ENCODE data around the gene SNAP91. TPM values are rescaled to one million over a fixed set of nuclear protein-coding genes. Genes with fewer than 3 reads are reported as not detected.
"Not testable (repeated sequence)": the region's sequence is repeated elsewhere in the genome, so short reads cannot be mapped to it uniquely, and the experiment has no call there.

The SNAP91 gene
- total RNA-seq, 1 donor from 2014 or later, result not detected

GRCh38 chr6:83605517-83605916 is 103.4 kb downstream of the SNAP91 start:
- no peaks in the 10 kb centered on the region for H3K27me3 Mint-ChIP-seq
- H3K27ac Mint-ChIP-seq, result no peak overlapping the region
- H3K9me3 Mint-ChIP-seq, result no peaks in the 10 kb centered on the region
- no peaks in the 10 kb centered on the region for H3K36me3 Mint-ChIP-seq (ENCODE audit: low read depth)
- no peak overlapping the region for H3K4me3 Mint-ChIP-seq
- no peak for DNase-seq
- intact Hi-C loops (cut with micrococcal nuclease), result no loop called here
- H3K4me1 Mint-ChIP-seq, result no peaks in the 10 kb centered on the region

GRCh38 chr6:83603551-83603950 is 105.3 kb downstream of the SNAP91 start:
- DNase-seq, result no peak
- intact Hi-C loops (cut with micrococcal nuclease), result no loop called here
- Mint-ChIP-seq H3K27me3 (no peaks in the 10 kb centered on the region), H3K9me3 (no peaks in the 10 kb centered on the region), H3K36me3 (ENCODE audit: low read depth) (no peaks in the 10 kb centered on the region), H3K27ac (no peak overlapping the region), H3K4me1 (no peaks in the 10 kb centered on the region), H3K4me3 (no peak overlapping the region)

GRCh38 chr6:83601119-83601518 is 107.8 kb downstream of the SNAP91 start:
- DNase-seq, result no peak
- Mint-ChIP-seq H3K9me3 (no peaks in the 10 kb centered on the region), H3K4me1 (no peaks in the 10 kb centered on the region), H3K36me3 (ENCODE audit: low read depth) (no peaks in the 10 kb centered on the region), H3K27ac (no peak overlapping the region), H3K4me3 (no peak overlapping the region), H3K27me3 (no peaks in the 10 kb centered on the region)
- intact Hi-C loops (cut with micrococcal nuclease), result no loop called here

- no peak for DNase-seq
- no peaks in the 10 kb centered on the region for H3K4me1 Mint-ChIP-seq
- H3K36me3 Mint-ChIP-seq (ENCODE audit: low read depth), result no peaks in the 10 kb centered on the region
- H3K27ac Mint-ChIP-seq, result no peak overlapping the region
- no peak overlapping the region for H3K4me3 Mint-ChIP-seq
- no peaks in the 10 kb centered on the region for H3K27me3 Mint-ChIP-seq
- intact Hi-C loops (cut with micrococcal nuclease), result no loop called here
- no peaks in the 10 kb centered on the region for H3K9me3 Mint-ChIP-seq
Observed at GRCh38 chr6:83600459-83600858, 108.4 kb downstream of the SNAP91 start.

GRCh38 chr6:83597511-83597910 is 111.4 kb downstream of the SNAP91 start:
- H3K27me3 Mint-ChIP-seq, result no peaks in the 10 kb centered on the region
- DNase-seq, result no peak
- H3K4me3 Mint-ChIP-seq, result no peak overlapping the region
- intact Hi-C loops (cut with micrococcal nuclease), result no loop called here
- H3K36me3 Mint-ChIP-seq (ENCODE audit: low read depth), result no peaks in the 10 kb centered on the region
- no peaks in the 10 kb centered on the region for H3K9me3 Mint-ChIP-seq
- no peak overlapping the region for H3K27ac Mint-ChIP-seq
- peaks cover 2% of the 10 kb centered on the region for H3K4me1 Mint-ChIP-seq

- H3K27me3 Mint-ChIP-seq, result no peaks in the 10 kb centered on the region
- no peak for DNase-seq
- H3K27ac Mint-ChIP-seq, result no peak overlapping the region
- H3K4me1 Mint-ChIP-seq, result peaks cover 2% of the 10 kb centered on the region
- intact Hi-C loops (cut with micrococcal nuclease), result no loop called here
- no peak overlapping the region for H3K4me3 Mint-ChIP-seq
- no peaks in the 10 kb centered on the region for H3K36me3 Mint-ChIP-seq (ENCODE audit: low read depth)
- no peaks in the 10 kb centered on the region for H3K9me3 Mint-ChIP-seq
Observed at GRCh38 chr6:83597051-83597450, 111.8 kb downstream of the SNAP91 start.

- intact Hi-C loops (cut with micrococcal nuclease), result no loop called here
- DNase-seq, result no peak
- Mint-ChIP-seq H3K4me1 (peaks cover 2% of the 10 kb centered on the region), H3K27ac (no peak overlapping the region), H3K36me3 (ENCODE audit: low read depth) (no peaks in the 10 kb centered on the region), H3K9me3 (no peaks in the 10 kb centered on the region), H3K4me3 (no peak overlapping the region), H3K27me3 (no peaks in the 10 kb centered on the region)
Observed at GRCh38 chr6:83594941-83595340, 114.0 kb downstream of the SNAP91 start.

GRCh38 chr6:83593395-83593785 is 115.5 kb downstream of the SNAP91 start:
- intact Hi-C loops (cut with micrococcal nuclease), result no loop called here
- H3K27me3 Mint-ChIP-seq, result no peaks in the 10 kb centered on the region

GRCh38 chr6:83592770-83593394 is 116.0 kb downstream of the SNAP91 start:
- no peak overlapping the region for H3K4me3 Mint-ChIP-seq

More at GRCh38 chr6:83593395-83593785, 115.5 kb downstream of the SNAP91 start:
- no peak for DNase-seq
- Mint-ChIP-seq H3K27ac (no peak overlapping the region), H3K36me3 (ENCODE audit: low read depth) (no peaks in the 10 kb centered on the region), H3K4me1 (peaks cover 2% of the 10 kb centered on the region), H3K4me3 (no peak overlapping the region), H3K9me3 (no peaks in the 10 kb centered on the region)

GRCh38 chr6:83590416-83590815 is 118.5 kb downstream of the SNAP91 start:
- intact Hi-C loops (cut with micrococcal nuclease), result no loop called here
- no peak for DNase-seq
- H3K27ac Mint-ChIP-seq, result no peak overlapping the region
- H3K27me3 Mint-ChIP-seq, result no peaks in the 10 kb centered on the region
- no peaks in the 10 kb centered on the region for H3K36me3 Mint-ChIP-seq (ENCODE audit: low read depth)
- H3K4me3 Mint-ChIP-seq, result no peak overlapping the region
- peaks cover 2% of the 10 kb centered on the region for H3K4me1 Mint-ChIP-seq
- no peaks in the 10 kb centered on the region for H3K9me3 Mint-ChIP-seq

More at GRCh38 chr6:83592770-83593394, 116.0 kb downstream of the SNAP91 start:
- Mint-ChIP-seq H3K36me3 (ENCODE audit: low read depth) (no peaks in the 10 kb centered on the region), H3K4me1 (peaks cover 2% of the 10 kb centered on the region), H3K9me3 (no peaks in the 10 kb centered on the region), H3K27ac (no peak overlapping the region), H3K27me3 (no peaks in the 10 kb centered on the region)
- intact Hi-C loops (cut with micrococcal nuclease), result no loop called here
- peak; percentile 57 for DNase-seq

GRCh38 chr6:83589076-83589475 is 119.8 kb downstream of the SNAP91 start:
- Mint-ChIP-seq H3K4me3 (no peak overlapping the region), H3K27me3 (no peaks in the 10 kb centered on the region), H3K9me3 (no peaks in the 10 kb centered on the region), H3K4me1 (peaks cover 2% of the 10 kb centered on the region), H3K27ac (no peak overlapping the region), H3K36me3 (ENCODE audit: low read depth) (no peaks in the 10 kb centered on the region)
- no peak for DNase-seq
- intact Hi-C loops (cut with micrococcal nuclease), result no loop called here

GRCh38 chr6:83578057-83578456 is 130.8 kb downstream of the SNAP91 start:
- no peak for DNase-seq
- Mint-ChIP-seq H3K9me3 (no peaks in the 10 kb centered on the region), H3K36me3 (ENCODE audit: low read depth) (no peaks in the 10 kb centered on the region), H3K27ac (no peak overlapping the region), H3K4me1 (no peaks in the 10 kb centered on the region), H3K4me3 (no peak overlapping the region), H3K27me3 (peaks cover 2% of the 10 kb centered on the region)
- intact Hi-C loops (cut with micrococcal nuclease), result no loop called here

- Mint-ChIP-seq H3K27ac (no peak overlapping the region), H3K4me1 (no peaks in the 10 kb centered on the region), H3K4me3 (no peak overlapping the region), H3K36me3 (ENCODE audit: low read depth) (no peaks in the 10 kb centered on the region), H3K27me3 (peaks cover 2% of the 10 kb centered on the region), H3K9me3 (peaks cover 6% of the 10 kb centered on the region)
- no peak for DNase-seq
- intact Hi-C loops (cut with micrococcal nuclease), result no loop called here
Observed at GRCh38 chr6:83574783-83575182, 134.1 kb downstream of the SNAP91 start.

GRCh38 chr6:83571663-83572185 is 137.2 kb downstream of the SNAP91 start:
- DNase-seq; H3K27ac Mint-ChIP-seq; H3K4me1 Mint-ChIP-seq; intact Hi-C loops (cut with micrococcal nuclease); H3K4me3 Mint-ChIP-seq; H3K9me3 Mint-ChIP-seq; H3K27me3 Mint-ChIP-seq; H3K36me3 Mint-ChIP-seq (ENCODE audit: low read depth): not testable (repeated sequence)

- intact Hi-C loops (cut with micrococcal nuclease), result no loop called here
- no peaks in the 10 kb centered on the region for H3K4me1 Mint-ChIP-seq
- H3K27me3 Mint-ChIP-seq, result no peaks in the 10 kb centered on the region
- no peaks in the 10 kb centered on the region for H3K9me3 Mint-ChIP-seq
- H3K36me3 Mint-ChIP-seq (ENCODE audit: low read depth), result no peaks in the 10 kb centered on the region
- H3K4me3 Mint-ChIP-seq, result no peak overlapping the region
- H3K27ac Mint-ChIP-seq, result no peak overlapping the region
- no peak for DNase-seq
Observed at GRCh38 chr6:83558975-83559374, 149.9 kb downstream of the SNAP91 start.

Measured in activated CD4-positive, alpha-beta T cell treated with anti-CD3 and anti-CD28 coated beads, Interleukin-2, amount 10 ng/mL, durations not matched to agents 24 days and 14 days (primary cell).